Measurements from ENCODE around the gene ACOT12. TPM values are rescaled to one million over a fixed set of nuclear protein-coding genes. Genes with fewer than 3 reads are reported as not detected.

The ACOT12 gene
- total RNA-seq, 1 experiment from 2014 or later, result not detected

DNA sequence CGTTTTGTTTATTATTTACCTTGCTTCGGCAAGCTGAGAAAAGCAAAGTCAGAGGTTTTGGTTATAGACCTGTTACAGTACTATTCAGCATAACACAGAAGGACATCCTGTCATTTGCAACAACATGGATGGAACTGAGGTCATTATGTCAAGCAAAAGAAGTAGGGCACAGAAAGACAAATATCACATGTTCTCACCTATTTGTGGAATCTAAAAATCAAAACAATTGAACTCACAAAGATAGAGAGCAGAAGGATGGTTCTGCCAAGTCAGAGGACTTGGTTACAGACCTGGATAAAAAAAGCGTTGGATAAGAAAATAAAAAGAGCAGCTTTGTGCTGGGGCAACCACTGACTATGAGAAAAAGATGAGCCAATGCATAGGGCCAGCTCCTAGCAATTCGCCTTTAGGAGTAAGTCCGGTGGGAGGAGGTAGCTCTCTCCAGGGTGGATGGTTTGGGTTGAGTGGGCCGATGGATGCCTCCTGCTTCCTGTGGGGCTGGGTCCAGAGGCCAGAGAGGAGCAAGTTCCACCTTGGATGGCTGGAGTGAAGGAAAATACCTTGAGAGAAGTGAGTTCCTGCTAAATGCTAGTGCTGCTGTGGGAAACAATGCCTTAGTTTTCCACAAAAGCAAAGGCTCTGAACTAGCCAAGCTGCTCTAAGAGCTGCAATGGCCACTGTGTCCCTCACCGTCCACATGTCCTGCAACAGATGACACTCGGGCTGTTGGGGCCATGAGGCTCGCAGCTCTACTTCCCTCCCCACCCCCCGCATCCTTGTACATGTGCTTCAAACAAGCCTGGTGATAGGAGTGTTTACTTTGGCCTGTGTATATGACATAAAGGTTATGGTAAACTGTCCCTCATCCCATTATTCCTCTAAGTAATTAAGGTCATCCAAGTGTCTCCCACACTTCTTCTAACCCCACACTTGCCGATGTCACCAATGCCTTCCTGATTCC is 38.4 kb downstream of the ACOT12 start:
- no CpG with 5 or more reads among the region's 11 CpGs for WGBS (ENCODE audit: extremely low coverage, insufficient read length, low lambda C conversion rate)
- H2AK5ac ChIP-seq (ENCODE audit: insufficient read length, low read length), result no peak overlapping the region
- no peak overlapping the region for H2BK5ac ChIP-seq (ENCODE audit: insufficient read length, low read length)
- H3K9ac ChIP-seq (ENCODE audit: extremely low read depth, insufficient read length, low read length), result no peak overlapping the region
- no peak overlapping the region for H2BK20ac ChIP-seq (ENCODE audit: low read depth, low read length, poor library complexity, severe bottlenecking)
- no peak overlapping the region for H3K56ac ChIP-seq (ENCODE audit: insufficient read length, low read depth, low read length)
- H3K27me3 Mint-ChIP-seq (ENCODE audit: low read depth), result no peaks in the 10 kb centered on the region; the same call in 1 of the 2 replicates
- H3K18ac ChIP-seq (ENCODE audit: insufficient read length, low read depth, low read length), result no peak overlapping the region
- no peaks in the 10 kb centered on the region for H4K20me1 ChIP-seq (ENCODE audit: control insufficient read depth, insufficient read depth, insufficient read length)
- no peaks in the 10 kb centered on the region for H3K27me3 ChIP-seq (ENCODE audit: insufficient read depth, low read length)
- no peaks in the 10 kb centered on the region for H3K23me2 ChIP-seq (ENCODE audit: insufficient read length, low read depth, low read length, poor library complexity, severe bottlenecking)
- H3K9me3 Mint-ChIP-seq, result no peaks in the 10 kb centered on the region
- no peak overlapping the region for H2BK120ac ChIP-seq (ENCODE audit: low read depth, low read length, poor library complexity, severe bottlenecking)
- DNase-seq, result no peak
- no peak overlapping the region for H2BK12ac ChIP-seq (ENCODE audit: insufficient read length, low read depth, low read length)
- H3K14ac ChIP-seq (ENCODE audit: insufficient read depth, low read length), result no peak overlapping the region; the same call in 1 of the 2 replicates
- no peak overlapping the region for H3K23ac ChIP-seq (ENCODE audit: insufficient read length, low read depth, low read length)
- no peaks in the 10 kb centered on the region for H3K36me3 Mint-ChIP-seq (ENCODE audit: insufficient read depth in 1 of 3, low read depth in 3 of 3)
- H3K79me2 ChIP-seq (ENCODE audit: insufficient read depth, low read length), result no peaks in the 10 kb centered on the region
- H3K4me2 ChIP-seq (ENCODE audit: insufficient read depth, insufficient read length, low read length), result no peak overlapping the region
- no peak overlapping the region for H2AFZ ChIP-seq (ENCODE audit: low read length)
- no peak overlapping the region for H3K27ac Mint-ChIP-seq
- H4K5ac ChIP-seq (ENCODE audit: insufficient read length, low read depth, low read length), result no peak overlapping the region
- no peaks in the 10 kb centered on the region for H3K79me1 ChIP-seq (ENCODE audit: insufficient read depth, low read depth, low read length, poor library complexity, severe bottlenecking)
- TF ChIP-seq, protein P1, sequence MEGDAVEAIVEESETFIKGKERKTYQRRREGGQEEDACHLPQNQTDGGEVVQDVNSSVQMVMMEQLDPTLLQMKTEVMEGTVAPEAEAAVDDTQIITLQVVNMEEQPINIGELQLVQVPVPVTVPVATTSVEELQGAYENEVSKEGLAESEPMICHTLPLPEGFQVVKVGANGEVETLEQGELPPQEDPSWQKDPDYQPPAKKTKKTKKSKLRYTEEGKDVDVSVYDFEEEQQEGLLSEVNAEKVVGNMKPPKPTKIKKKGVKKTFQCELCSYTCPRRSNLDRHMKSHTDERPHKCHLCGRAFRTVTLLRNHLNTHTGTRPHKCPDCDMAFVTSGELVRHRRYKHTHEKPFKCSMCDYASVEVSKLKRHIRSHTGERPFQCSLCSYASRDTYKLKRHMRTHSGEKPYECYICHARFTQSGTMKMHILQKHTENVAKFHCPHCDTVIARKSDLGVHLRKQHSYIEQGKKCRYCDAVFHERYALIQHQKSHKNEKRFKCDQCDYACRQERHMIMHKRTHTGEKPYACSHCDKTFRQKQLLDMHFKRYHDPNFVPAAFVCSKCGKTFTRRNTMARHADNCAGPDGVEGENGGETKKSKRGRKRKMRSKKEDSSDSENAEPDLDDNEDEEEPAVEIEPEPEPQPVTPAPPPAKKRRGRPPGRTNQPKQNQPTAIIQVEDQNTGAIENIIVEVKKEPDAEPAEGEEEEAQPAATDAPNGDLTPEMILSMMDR (conservative IDR thresholded peaks at IDR 0.05), result no peak
- no peaks in the 10 kb centered on the region for H3K9me3 ChIP-seq (ENCODE audit: control insufficient read depth, low read depth, low read length)
- peaks cover 12 to 15% of the 10 kb centered on the region in 2 experiments for H3K4me1 Mint-ChIP-seq
- H3T11ph ChIP-seq (ENCODE audit: low read length), result no peak overlapping the region
- no peak overlapping the region for H3K4ac ChIP-seq (ENCODE audit: low read depth, low read length)
- H3K27ac ChIP-seq (ENCODE audit: insufficient read length, low read depth, low read length), result no peak overlapping the region
- H4K8ac ChIP-seq (replicated peaks; ENCODE audit: insufficient read length, low read depth, low read length), result no peak overlapping the region
- H3K4me1 ChIP-seq (ENCODE audit: insufficient read depth, low read length), result no peaks in the 10 kb centered on the region
- H4K91ac ChIP-seq (ENCODE audit: insufficient read length, low read depth, low read length), result no peak overlapping the region
- H3K4me3 Mint-ChIP-seq, result no peak overlapping the region
- no peak overlapping the region for H2BK15ac ChIP-seq (ENCODE audit: low read depth, low read length)

Measured in H9 (cell line).